Stimulated activated CD8-positive, alpha-beta memory T cell treated with anti-CD3 and anti-CD28 coated beads, Interleukin-15, amount 100 ng/mL, for 48 hours (primary cell): Measurements from ENCODE around the gene BMP5.
"Not testable (repeated sequence)": the region's sequence is repeated elsewhere in the genome, so short reads cannot be mapped to it uniquely, and the experiment has no call there.

Experiments
- DNase-seq, 2 donors: peaks; one replicate each; pipeline ENCODE4 v3.0.0-alpha.2; 2020; ENCODE audit warnings: low read depth in 2 of 2

The BMP5 gene

GRCh38 chr6:55875400-55875799, at the start of gene BMP5:
Gene BMP5 (minus strand): TSS chr6:55875590. CDS start chr6:55874865, 725 bp downstream.
- DNase-seq, result no peak

- no peak for DNase-seq
Observed at GRCh38 chr6:55922406-55922805, 47.0 kb upstream of the BMP5 start.

GRCh38 chr6:55919716-55920308, 44.4 kb upstream of the BMP5 start:
- DNase-seq, result no peak

GRCh38 chr6:55918639-55919038, 43.2 kb upstream of the BMP5 start:
- DNase-seq, result no peak

DNA sequence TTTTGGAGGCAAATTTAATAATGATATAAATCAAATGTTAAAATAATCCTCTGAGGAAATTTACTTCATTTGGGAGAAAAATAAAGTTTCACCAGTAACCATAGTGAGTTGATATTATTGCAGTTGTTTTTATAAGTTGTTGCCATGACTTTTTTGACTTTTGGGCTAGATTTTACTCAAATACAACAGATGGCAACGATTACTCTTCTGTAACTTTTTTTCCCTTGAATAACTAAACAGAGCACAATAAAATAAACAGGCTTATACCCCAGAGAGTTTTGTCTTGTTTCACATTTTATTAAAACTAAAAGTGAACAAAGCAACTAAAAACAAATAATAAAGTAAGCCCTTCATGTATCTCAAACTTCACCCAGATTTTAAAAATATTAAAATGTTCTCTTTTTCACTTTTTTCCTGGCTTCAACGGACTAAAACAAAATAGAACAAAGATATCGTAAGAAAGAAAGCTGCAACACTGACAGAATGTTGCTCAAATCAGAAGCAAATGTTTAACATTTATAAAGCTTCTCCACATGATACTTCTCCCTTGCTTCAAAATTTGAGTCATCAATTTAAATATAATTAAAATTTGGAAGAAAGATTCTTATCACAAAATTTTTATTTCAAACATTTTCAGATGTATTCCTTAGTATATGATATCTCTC, 42.5 kb upstream of the BMP5 start:
- DNase-seq, result no peak

GRCh38 chr6:55916188-55916587, 40.8 kb upstream of the BMP5 start:
- no peak for DNase-seq

GRCh38 chr6:55913228-55914195, 38.1 kb upstream of the BMP5 start:
- DNase-seq, result no peak

DNA sequence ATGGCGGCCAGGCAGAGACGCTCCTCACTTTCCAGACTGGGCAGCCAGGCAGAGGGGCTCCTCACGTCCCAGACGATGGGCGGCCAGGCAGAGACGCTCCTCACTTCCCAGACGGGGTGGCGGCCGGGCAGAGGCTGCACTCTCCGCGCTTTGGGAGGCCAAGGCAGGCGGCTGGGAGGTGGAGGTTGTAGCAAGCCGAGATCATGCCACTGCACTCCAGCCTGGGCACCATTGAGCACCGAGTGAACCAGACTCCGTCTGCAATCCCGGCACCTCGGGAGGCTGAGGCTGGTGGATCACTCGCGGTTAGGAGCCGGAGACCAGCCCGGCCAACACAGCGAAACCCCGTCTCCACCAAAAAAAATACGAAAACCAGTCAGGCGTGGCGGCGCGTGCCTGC, 35.1 kb upstream of the BMP5 start:
- not testable (repeated sequence) for DNase-seq

DNA sequence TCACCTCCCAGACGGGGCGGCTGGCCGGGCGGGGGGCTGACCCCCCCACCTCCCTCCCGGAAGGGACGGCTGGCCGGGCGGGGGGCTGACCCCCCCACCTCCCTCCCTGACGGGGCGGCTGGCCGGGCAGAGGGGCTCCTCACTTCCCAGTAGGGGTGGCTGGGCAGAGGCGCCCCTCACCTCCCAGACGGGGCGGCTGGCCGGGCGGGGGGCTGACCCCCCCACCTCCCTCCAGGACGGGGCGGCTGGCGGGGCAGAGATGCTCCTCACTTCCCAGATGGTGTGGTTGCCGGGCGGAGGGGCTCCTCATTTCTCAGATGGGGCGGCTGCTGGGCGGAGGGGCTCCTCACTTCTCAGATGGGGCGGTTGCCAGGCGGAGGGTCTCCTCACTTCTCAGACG, 34.5 kb upstream of the BMP5 start:
- not testable (repeated sequence) for DNase-seq

DNA sequence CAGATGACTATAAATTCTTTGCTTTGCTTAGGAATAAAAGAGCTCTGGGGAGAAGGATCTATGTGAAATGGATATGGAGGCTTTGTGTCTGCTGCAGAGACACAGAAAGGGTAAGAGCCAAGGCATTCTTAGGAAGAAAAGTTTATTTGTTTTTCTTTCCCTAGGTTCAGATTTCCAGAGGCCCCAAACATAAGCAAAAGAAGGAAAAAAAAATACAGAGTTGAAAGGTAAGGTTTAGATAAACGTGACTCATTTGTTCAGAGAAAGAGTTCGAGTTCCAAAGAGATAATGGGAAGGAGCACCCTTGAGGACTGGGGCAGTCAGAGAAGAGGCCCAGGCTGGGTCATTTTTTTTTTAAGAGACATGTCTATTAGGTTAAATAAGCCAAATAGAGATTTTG, 27.4 kb upstream of the BMP5 start:
- no peak for DNase-seq

DNA sequence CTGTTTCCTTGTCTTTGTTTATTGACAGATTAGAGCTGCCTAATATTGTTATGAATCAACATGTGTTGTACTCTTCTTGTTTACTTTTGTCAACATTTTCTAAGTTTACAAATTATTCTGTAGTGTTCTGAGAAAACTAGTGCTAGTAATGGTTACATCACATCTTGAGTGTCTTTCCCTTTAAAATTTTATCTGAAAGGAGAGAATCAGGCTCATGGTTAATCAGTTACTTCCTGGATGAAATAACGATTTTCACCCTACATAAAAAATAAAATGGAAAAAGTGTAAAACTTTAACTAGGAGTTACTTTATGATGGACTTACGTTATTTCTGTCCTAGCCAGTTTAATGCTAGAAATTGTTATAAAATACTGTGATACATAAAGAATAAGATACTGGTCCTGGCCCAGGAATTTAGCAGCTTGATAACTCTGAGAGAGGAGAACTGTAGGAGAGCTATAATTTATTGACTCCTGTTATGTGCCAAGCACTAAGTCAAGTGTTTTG, 26.4 kb upstream of the BMP5 start:
- no peak for DNase-seq

- no peak for DNase-seq
Observed at GRCh38 chr6:55898342-55898741, 23.0 kb upstream of the BMP5 start.

GRCh38 chr6:55897346-55897745, 22.0 kb upstream of the BMP5 start:
- DNase-seq, result no peak

- no peak for DNase-seq
Observed at GRCh38 chr6:55895972-55896730, 20.8 kb upstream of the BMP5 start.

GRCh38 chr6:55892749-55893357, 17.5 kb upstream of the BMP5 start:
- no peak for DNase-seq

- DNase-seq, result no peak
Observed at GRCh38 chr6:55888917-55889316, 13.5 kb upstream of the BMP5 start.

- no peak for DNase-seq
Observed at GRCh38 chr6:55886185-55886836, 10.9 kb upstream of the BMP5 start.

- DNase-seq, result no peak
Observed at GRCh38 chr6:55882718-55883569, 7.6 kb upstream of the BMP5 start.

DNA sequence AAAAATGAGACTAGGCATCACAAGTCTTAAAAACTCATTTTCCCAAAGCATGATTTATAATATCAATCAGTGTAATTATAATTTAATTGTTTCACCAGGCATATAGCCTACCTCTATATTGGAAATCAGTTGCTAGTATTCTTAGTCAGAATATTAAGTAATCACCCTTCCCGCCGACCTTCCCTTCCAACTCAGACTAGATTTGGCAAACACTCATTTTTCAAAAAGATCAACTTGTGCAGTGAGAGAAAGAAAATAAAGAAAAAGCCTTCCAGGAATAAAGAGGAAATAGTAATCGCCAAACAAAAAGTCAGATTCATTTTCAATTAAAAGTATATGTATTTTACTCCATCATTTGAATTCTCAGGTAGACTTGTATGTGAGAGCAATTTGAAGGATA, 1.9 kb upstream of the BMP5 start:
- DNase-seq, result no peak

- no peak for DNase-seq
Observed at GRCh38 chr6:55874316-55874715, 1.1 kb downstream of the BMP5 start.
